Ishikawa (cell line): Measurements from ENCODE around the gene ADGRG1.

Experiments
- CEBPB ChIP-seq: IDR thresholded peaks from 2 replicates; pipeline ENCODE4 v1.6.1; 2012
- CREB1 ChIP-seq: IDR thresholded peaks from 2 replicates; pipeline ENCODE4 v1.6.1; 2012; ENCODE audit warnings: low read depth
- EGR1 ChIP-seq: IDR thresholded peaks from 2 replicates; pipeline ENCODE4 v1.6.1; 2012
- EP300 ChIP-seq: IDR thresholded peaks from 2 replicates; pipeline ENCODE4 v1.6.1; 2012; ENCODE audit warnings: borderline replicate concordance
- FOXM1 ChIP-seq: IDR thresholded peaks from 2 replicates; pipeline ENCODE4 v1.6.1; 2012; ENCODE audit warnings: low read depth, borderline replicate concordance
- NFIC ChIP-seq: IDR thresholded peaks from 2 replicates; pipeline ENCODE4 v1.6.1; 2012
- RAD21 ChIP-seq: IDR thresholded peaks from 2 replicates; pipeline ENCODE4 v1.6.1; 2012; ENCODE audit warnings: low read depth
- TAF1 ChIP-seq: IDR thresholded peaks from 2 replicates; pipeline ENCODE4 v1.6.1; 2012; ENCODE audit warnings: low read depth, mild to moderate bottlenecking
- TCF12 ChIP-seq: IDR thresholded peaks from 2 replicates; pipeline ENCODE4 v1.6.1; 2012; ENCODE audit warnings: low read depth
- TEAD4 ChIP-seq: IDR thresholded peaks from 2 replicates; pipeline ENCODE4 v1.6.1; 2012
- YY1 ChIP-seq: IDR thresholded peaks from 2 replicates; pipeline ENCODE4 v1.6.1; 2012; ENCODE audit warnings: low read depth
- ZBTB7A ChIP-seq: IDR thresholded peaks from 2 replicates; pipeline ENCODE4 v1.6.1; 2012; ENCODE audit warnings: low read depth
- TF ChIP-seq, protein P1 (sequence below): IDR thresholded peaks from 2 replicates; pipeline ENCODE4 v1.6.1; 2012
- TF ChIP-seq, protein P2 (sequence below): IDR thresholded peaks from 2 replicates; pipeline ENCODE4 v1.6.1; 2012
- TF ChIP-seq, protein P3 (sequence below): IDR thresholded peaks from 2 replicates; pipeline ENCODE4 v1.6.1; 2012; ENCODE audit warnings: low read depth, mild to moderate bottlenecking

The ADGRG1 gene

DNA sequence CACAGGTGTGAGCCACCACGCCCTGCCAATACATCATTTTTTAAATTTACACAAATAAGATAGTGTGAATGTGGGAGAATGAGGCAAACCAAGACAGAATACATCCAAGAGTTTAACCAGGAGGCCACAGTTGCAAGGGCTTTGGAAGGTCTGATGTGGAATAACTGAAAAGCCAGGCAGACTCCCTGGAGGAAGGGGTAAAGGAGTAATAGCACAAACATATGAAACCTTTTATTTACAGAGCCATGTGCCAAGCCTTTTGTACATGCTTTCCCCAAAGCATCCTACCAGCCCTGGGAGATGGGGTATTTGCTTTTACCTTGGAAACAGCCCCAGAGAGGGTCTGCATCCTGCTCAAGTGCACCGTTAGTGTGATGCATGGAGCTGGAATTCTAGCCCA is 44.4 kb downstream of the ADGRG1 start:
- TF ChIP-seq CREB1, result no peak
- TF ChIP-seq EGR1, result no peak
- no peak for TF ChIP-seq NFIC
- no peak for TF ChIP-seq TAF1
- TF ChIP-seq FOXM1, result no peak
- no peak for TF ChIP-seq YY1
- no peak for TF ChIP-seq CEBPB
- TF ChIP-seq, protein P1, sequence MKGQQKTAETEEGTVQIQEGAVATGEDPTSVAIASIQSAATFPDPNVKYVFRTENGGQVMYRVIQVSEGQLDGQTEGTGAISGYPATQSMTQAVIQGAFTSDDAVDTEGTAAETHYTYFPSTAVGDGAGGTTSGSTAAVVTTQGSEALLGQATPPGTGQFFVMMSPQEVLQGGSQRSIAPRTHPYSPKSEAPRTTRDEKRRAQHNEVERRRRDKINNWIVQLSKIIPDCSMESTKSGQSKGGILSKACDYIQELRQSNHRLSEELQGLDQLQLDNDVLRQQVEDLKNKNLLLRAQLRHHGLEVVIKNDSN, result no peak
- TF ChIP-seq, protein P2, sequence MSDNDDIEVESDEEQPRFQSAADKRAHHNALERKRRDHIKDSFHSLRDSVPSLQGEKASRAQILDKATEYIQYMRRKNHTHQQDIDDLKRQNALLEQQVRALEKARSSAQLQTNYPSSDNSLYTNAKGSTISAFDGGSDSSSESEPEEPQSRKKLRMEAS, result no peak
- no peak for TF ChIP-seq EP300
- TF ChIP-seq TEAD4, result no peak
- no peak for TF ChIP-seq ZBTB7A
- TF ChIP-seq TCF12, result no peak
- TF ChIP-seq, protein P3, sequence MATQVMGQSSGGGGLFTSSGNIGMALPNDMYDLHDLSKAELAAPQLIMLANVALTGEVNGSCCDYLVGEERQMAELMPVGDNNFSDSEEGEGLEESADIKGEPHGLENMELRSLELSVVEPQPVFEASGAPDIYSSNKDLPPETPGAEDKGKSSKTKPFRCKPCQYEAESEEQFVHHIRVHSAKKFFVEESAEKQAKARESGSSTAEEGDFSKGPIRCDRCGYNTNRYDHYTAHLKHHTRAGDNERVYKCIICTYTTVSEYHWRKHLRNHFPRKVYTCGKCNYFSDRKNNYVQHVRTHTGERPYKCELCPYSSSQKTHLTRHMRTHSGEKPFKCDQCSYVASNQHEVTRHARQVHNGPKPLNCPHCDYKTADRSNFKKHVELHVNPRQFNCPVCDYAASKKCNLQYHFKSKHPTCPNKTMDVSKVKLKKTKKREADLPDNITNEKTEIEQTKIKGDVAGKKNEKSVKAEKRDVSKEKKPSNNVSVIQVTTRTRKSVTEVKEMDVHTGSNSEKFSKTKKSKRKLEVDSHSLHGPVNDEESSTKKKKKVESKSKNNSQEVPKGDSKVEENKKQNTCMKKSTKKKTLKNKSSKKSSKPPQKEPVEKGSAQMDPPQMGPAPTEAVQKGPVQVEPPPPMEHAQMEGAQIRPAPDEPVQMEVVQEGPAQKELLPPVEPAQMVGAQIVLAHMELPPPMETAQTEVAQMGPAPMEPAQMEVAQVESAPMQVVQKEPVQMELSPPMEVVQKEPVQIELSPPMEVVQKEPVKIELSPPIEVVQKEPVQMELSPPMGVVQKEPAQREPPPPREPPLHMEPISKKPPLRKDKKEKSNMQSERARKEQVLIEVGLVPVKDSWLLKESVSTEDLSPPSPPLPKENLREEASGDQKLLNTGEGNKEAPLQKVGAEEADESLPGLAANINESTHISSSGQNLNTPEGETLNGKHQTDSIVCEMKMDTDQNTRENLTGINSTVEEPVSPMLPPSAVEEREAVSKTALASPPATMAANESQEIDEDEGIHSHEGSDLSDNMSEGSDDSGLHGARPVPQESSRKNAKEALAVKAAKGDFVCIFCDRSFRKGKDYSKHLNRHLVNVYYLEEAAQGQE, result no peak

DNA sequence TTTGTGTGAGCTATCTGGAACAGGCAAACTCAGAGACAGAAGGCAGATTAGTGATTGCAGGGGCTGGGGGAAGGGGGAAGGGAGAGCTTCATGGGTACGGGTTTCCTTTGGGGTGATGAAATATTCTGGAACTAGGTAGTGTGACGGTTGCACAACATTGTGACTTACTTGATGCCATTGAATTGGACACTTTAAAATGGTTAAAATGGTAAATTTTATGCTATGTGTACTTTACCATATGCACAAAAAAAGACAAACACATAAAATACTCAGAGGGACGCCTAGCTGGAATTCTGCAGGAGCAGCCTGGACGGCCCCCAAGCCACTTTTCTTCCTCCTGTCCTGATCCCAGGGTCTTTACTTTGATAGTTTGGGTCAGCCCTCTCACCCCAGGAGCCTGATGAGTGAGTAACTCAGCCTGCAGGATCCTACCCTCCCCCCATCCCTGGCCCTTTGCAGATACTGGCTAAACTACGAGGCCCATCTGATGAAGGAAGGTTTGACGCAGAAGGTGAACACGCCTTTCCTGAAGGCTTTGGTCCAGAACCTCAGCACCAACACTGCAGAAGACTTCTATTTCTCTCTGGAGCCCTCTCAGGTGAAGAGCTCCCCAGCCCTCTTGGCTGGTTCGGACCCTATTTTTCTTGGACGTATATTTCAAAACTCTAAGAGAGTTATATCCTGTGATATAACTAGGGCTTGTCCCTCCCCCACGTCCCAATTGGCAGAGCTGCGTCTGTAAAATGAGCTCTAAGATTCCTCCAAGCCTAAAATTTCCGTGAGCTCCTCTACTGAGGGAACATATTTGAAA is 47.5 kb downstream of the ADGRG1 start:
- no peak for TF ChIP-seq CEBPB
- no peak for TF ChIP-seq NFIC
- TF ChIP-seq RAD21, result no peak
- TF ChIP-seq ZBTB7A, result no peak
- no peak for TF ChIP-seq FOXM1
- no peak for TF ChIP-seq TAF1

DNA sequence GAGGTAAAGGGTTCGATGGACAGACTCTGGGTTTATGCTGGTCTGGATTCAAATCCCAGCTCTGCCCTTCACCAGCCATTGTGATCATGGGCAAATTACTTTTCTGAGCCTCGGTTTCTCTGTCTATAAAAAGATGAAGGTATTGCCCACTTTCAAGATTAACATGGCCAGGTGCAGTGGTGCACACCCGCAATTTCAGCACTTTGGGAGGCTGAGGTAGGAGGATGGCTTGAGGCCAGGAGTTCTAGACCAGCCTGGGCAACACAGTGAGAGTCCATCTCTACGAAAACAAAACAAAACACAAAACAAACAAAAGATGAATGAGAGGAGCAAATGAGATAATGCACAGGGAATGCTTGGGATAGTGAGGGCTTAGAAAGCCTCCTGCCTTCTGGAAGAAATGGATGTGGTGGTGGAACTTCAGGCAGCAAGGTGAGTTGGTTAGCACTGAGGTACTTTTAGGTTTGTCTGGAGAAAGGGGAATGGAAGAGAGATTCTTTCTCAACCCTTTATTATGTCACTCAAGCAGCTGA is 48.2 kb downstream of the ADGRG1 start:
- TF ChIP-seq, protein P2, result no peak
- TF ChIP-seq, protein P3, result no peak
- TF ChIP-seq, protein P1, result no peak
- TF ChIP-seq TAF1, result no peak
- no peak for TF ChIP-seq TEAD4
- TF ChIP-seq ZBTB7A, result no peak
- no peak for TF ChIP-seq EGR1
- TF ChIP-seq CEBPB, result no peak
- TF ChIP-seq TCF12, result no peak
- no peak for TF ChIP-seq RAD21
- no peak for TF ChIP-seq EP300
- TF ChIP-seq NFIC, result no peak

DNA sequence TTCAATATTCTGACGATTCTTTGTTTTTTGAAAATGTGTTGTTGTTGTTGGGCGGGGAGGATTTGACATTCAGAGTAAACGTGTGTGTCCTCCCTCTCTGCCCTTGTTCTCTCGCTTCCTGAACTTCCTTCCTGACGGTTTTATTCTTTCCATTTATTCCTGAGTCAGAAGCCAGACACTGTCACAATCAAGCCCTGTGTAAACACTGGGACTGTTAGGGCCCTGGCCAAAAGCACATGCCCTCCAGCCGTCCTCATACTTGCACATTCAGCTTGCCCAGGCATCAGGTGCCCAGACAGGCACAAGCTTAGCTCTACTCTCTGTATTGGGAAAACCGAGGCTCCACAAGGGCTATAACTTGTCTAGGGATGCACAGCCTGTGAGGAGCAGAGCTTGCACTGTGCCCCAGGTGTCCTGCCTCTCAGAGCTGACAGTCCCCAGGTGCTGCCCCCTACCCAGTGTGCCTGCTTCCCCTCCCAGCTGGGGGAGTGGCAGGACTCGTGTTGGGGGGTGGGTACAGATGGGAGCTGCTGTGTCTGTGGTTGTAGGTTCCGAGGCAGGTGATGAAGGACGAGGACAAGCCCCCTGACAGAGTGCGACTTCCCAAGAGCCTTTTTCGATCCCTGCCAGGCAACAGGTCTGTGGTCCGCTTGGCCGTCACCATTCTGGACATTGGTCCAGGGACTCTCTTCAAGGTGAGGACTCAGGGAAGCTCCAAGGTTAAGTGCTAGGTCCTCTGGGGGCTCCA is 49.4 kb downstream of the ADGRG1 start:
- no peak for TF ChIP-seq EP300
- TF ChIP-seq TEAD4, result no peak
- TF ChIP-seq EGR1, result no peak
- TF ChIP-seq, protein P2, result no peak

DNA sequence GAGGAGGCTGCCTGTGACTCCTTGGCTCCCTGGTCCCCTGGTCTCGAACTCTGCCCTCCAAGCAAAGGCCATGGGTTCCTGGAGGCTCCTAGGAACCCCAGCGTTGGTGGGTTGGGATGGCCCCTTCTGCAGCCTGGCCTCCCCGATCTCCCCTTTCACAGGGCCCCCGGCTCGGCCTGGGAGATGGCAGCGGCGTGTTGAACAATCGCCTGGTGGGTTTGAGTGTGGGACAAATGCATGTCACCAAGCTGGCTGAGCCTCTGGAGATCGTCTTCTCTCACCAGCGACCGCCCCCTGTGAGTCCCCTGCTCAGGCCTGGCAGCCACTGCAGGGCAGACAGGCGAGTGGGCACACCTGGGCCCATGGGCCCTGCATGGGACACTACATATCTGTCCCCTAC is 50.6 kb downstream of the ADGRG1 start:
- TF ChIP-seq TCF12 (no peak), CEBPB (no peak), EP300 (no peak)
